Right lobe of liver (tissue), 6 donors: Measurements from ENCODE around the gene KCTD6. TPM values are rescaled to one million over a fixed set of nuclear protein-coding genes. Genes with fewer than 3 reads are reported as not detected.

Experiments
- ATAC-seq, 4 donors: fragments of 200-7000 bp; cut with Tn5 transposase; one replicate each; pipeline ENCODE4 v1.9.1; 2020; ENCODE audit warnings: mild to moderate bottlenecking in 4 of 4, moderate library complexity in 4 of 4
- DNase-seq, 3 donors: peaks; one replicate each; pipeline ENCODE4 v3.0.0-alpha.2; 2020
- H3K27ac ChIP-seq, 3 donors: fragments of 200-600 bp; one replicate each; pipeline ENCODE4 v1.8.0; 2022
- H3K27me3 ChIP-seq, 2 donors: fragments of 200-600 bp; one replicate each; pipeline ENCODE4 v1.8.0; 2022
- H3K36me3 ChIP-seq, 4 donors: fragments of 200-600 bp; sonication (generic) in 1 of 4; one replicate each; pipeline versions ENCODE4 v1.5.1 to v1.8.0; 2017 to 2022; ENCODE audit warnings: control low read depth in 1 of 4
- H3K4me1 ChIP-seq, 4 donors: fragments of 200-600 bp; sonication (generic) in 1 of 4; one replicate each; pipeline versions ENCODE4 v1.5.1 to v1.8.0; 2017 to 2022; ENCODE audit warnings: control low read depth in 1 of 4
- H3K4me3 ChIP-seq, 3 donors: fragments of 200-600 bp; one replicate each; pipeline ENCODE4 v1.8.0; 2022
- H3K9me3 ChIP-seq, 4 donors: fragments of 200-600 bp; sonication (generic) in 1 of 4; one replicate each; pipeline versions ENCODE4 v1.5.1 to v1.8.0; 2017 to 2022; ENCODE audit warnings: control low read depth in 1 of 4
- POLR2A ChIP-seq: fragments of 450-650 bp; IDR thresholded peaks from one replicate; pipeline ENCODE4 v1.6.1; 2017; ENCODE audit warnings: antibody characterized with exemption, mild to moderate bottlenecking
- WGBS: methylation state at CpG from one replicate; pipeline ENCODE4 v1.1.6; 2018; ENCODE audit warnings: low coverage, low lambda C conversion rate; ENCODE audit not compliant: insufficient coverage; ENCODE audit errors: missing lambda C conversion rate; 5-methylcytosine and 5-hydroxymethylcytosine counted together
- intact Hi-C, 2 donors: fragments of 100-400 bp; cut with DNase I; formaldehyde crosslinking; loops; one replicate each; pipeline versions ENCODE4 v1.11.2 to v1.14.1; 2022
- total RNA-seq, 6 experiments: library from RNA; depleted of rRNA in 2 of 6; stranded (reverse); fragments of >200 nt in 2 of 6; fragmentation: NEBNext Ultra II Directional in 3 of 6; extraction: Animal tissue kit (Norgen Biotek cat#: 25700) in 3 of 6; gene quantifications; one replicate each; pipeline versions ENCODE4 v1.1.0 to v1.2.4, GENCODE V29; 2016 to 2023
- TF ChIP-seq, protein P1 (sequence below), 4 donors: fragments of 200-600 bp in 3 of 4; fragments of 450-650 bp in 1 of 4; IDR thresholded peaks; one replicate each; pipeline versions ENCODE4 v1.5.1 to v1.8.0; 2016 to 2022; ENCODE audit warnings: antibody characterized with exemption in 4 of 4, mild to moderate bottlenecking in 2 of 4
- donor health status: DM: no; HTN: yes; CAD: no.
- donor health status: DM: no; HTN: no; CAD: no.
- donor health status: DM: no; HTN: no; CAD: no.
- donor health status: DM: no; HTN: yes; CAD: no.
- donor health status: DM: no; HTN: yes; CAD: no.

KCTD6 gene
- total RNA-seq, 6 experiments from 2014 or later: 4.3 to 9.6 (median 8.0) TPM

GRCh38 chr3:58474348-58474911 lies 17.5 kb upstream of the KCTD6 start:
- no peak for TF ChIP-seq POLR2A
- TF ChIP-seq, protein P1, sequence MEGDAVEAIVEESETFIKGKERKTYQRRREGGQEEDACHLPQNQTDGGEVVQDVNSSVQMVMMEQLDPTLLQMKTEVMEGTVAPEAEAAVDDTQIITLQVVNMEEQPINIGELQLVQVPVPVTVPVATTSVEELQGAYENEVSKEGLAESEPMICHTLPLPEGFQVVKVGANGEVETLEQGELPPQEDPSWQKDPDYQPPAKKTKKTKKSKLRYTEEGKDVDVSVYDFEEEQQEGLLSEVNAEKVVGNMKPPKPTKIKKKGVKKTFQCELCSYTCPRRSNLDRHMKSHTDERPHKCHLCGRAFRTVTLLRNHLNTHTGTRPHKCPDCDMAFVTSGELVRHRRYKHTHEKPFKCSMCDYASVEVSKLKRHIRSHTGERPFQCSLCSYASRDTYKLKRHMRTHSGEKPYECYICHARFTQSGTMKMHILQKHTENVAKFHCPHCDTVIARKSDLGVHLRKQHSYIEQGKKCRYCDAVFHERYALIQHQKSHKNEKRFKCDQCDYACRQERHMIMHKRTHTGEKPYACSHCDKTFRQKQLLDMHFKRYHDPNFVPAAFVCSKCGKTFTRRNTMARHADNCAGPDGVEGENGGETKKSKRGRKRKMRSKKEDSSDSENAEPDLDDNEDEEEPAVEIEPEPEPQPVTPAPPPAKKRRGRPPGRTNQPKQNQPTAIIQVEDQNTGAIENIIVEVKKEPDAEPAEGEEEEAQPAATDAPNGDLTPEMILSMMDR (IDR thresholded peaks at IDR 0.05): no peak
- Histone ChIP-seq H3K4me1 (peaks cover 0 to 58% (median 23%) of the 10 kb centered on the region in 4 donors), H3K27me3 (no peaks in the 10 kb centered on the region), H3K9me3 (no peaks in the 10 kb centered on the region), H3K4me3 (no peak overlapping the region), H3K36me3 (no peaks in the 10 kb centered on the region), H3K27ac (peak overlapping the region; percentile 14 to 67 (median 62))
- intact Hi-C loops: no loop called here
- DNase-seq (no peak), ATAC-seq (peak in 3 of 4 donors; percentile 9 to 29 (median 20))
- WGBS: 100% methylated on average over 1 of the region's 1 CpG

DNA sequence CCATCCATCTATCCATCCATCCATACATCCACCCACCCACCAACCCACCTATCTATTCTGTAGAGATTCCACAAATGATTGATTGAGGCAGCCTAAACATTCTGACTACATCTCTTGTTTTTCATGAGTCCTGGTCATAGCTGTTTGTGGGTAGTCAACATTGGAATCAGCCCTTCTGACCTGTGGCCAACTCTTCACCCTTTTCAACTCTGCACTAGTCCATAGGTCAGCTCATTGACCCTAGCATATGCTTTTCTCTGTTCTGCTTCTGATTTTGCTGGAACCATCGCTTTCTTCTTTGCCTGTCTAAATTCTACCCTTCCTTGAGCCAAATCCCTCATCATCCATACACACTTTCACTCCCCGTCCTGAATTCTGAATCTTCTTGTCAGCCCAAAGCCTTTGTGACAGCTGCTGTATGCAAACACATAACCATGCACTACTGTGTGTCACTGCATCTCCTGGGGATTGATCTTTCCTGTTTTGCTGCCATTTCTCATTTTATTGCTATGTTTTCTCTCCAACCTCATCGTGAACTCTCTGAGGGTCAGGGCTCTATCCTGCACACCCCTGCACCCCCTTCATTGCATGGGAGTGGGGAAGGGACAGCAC lies 16.8 kb upstream of the KCTD6 start:
- Histone ChIP-seq H3K9me3 (no peaks in the 10 kb centered on the region), H3K4me3 (peak overlapping the region in 1 of 3 donors; percentile 5), H3K36me3 (no peaks in the 10 kb centered on the region), H3K27ac (peak overlapping the region; percentile 14 to 75 (median 67)), H3K4me1 (peaks cover 0 to 56% (median 21%) of the 10 kb centered on the region in 4 donors), H3K27me3 (no peaks in the 10 kb centered on the region)
- DNase-seq (peak in 2 of 3 donors; percentile 29 to 79), ATAC-seq (peak; percentile 73 to 88 (median 84))
- 18% methylated on average over 3 of the region's 3 CpGs for WGBS
- no peak for TF ChIP-seq POLR2A
- TF ChIP-seq, protein P1 (IDR thresholded peaks at IDR 0.05): no peak
- intact Hi-C loops: no loop called here

DNA sequence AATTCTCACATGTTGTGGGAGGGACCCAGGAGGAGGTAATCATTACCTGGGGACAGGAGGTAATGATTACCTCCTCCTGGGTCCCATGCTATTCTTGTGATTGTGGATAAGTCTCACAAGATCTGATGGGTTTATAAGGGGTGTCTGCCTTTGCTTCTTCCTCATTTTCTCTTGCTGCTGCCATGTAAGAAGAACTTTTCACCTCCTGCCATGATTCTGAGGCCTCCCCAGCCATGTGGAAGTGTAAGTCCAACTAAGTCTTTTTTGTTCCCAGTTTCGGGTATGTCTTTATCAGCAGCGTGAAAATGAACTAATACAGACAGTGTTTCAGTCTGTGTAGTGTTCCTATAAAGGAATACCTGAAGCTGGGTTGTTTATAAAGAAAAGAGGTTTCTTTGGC lies 13.1 kb upstream of the KCTD6 start:
- DNase-seq (no peak), ATAC-seq (peak in 1 of 4 donors; percentile 4)
- peak overlapping the region in 1 of 3 donors; percentile 7 for H3K4me3 ChIP-seq
- no peaks in the 10 kb centered on the region for H3K36me3 ChIP-seq
- H3K9me3 ChIP-seq: no peaks in the 10 kb centered on the region
- intact Hi-C loops: no loop called here
- H3K27ac ChIP-seq: no peak overlapping the region
- peaks cover 0 to 25% (median 10%) of the 10 kb centered on the region in 4 donors for H3K4me1 ChIP-seq
- H3K27me3 ChIP-seq: no peaks in the 10 kb centered on the region
- TF ChIP-seq, protein P1 (IDR thresholded peaks at IDR 0.05): no peak
- TF ChIP-seq POLR2A: no peak
- WGBS: 75% methylated on average over 2 of the region's 2 CpGs

DNA sequence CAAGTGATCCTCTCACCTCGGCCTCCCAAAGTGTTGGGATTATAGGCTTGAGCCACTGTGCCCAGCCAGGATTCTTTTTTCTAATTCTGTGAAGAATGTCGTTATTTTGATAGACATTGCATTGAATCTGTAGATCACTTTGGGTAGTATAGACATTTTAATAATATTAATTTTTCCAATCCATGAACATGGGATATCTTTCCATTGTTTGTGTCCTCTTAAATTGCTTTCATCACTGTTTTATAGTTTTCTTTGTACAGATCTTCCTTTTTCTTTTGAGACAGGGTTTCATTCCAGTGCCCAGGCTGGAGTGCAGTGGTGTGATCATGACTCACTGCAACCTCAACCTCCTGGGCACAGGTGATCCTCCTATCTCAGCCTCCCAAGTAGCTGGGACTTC lies 11.6 kb upstream of the KCTD6 start:
- intact Hi-C loops: no loop called here
- Histone ChIP-seq H3K9me3 (no peaks in the 10 kb centered on the region), H3K36me3 (no peaks in the 10 kb centered on the region), H3K27me3 (no peaks in the 10 kb centered on the region), H3K4me1 (peaks cover 0 to 12% (median 3%) of the 10 kb centered on the region in 4 donors), H3K4me3 (no peak overlapping the region), H3K27ac (no peak overlapping the region)
- ATAC-seq (no peak), DNase-seq (no peak)
- TF ChIP-seq POLR2A: no peak
- TF ChIP-seq, protein P1 (IDR thresholded peaks at IDR 0.05): no peak
- WGBS: 85% methylated on average over 2 of the region's 2 CpGs
